Measurements from ENCODE around the gene RPS21.

The RPS21 gene

DNA sequence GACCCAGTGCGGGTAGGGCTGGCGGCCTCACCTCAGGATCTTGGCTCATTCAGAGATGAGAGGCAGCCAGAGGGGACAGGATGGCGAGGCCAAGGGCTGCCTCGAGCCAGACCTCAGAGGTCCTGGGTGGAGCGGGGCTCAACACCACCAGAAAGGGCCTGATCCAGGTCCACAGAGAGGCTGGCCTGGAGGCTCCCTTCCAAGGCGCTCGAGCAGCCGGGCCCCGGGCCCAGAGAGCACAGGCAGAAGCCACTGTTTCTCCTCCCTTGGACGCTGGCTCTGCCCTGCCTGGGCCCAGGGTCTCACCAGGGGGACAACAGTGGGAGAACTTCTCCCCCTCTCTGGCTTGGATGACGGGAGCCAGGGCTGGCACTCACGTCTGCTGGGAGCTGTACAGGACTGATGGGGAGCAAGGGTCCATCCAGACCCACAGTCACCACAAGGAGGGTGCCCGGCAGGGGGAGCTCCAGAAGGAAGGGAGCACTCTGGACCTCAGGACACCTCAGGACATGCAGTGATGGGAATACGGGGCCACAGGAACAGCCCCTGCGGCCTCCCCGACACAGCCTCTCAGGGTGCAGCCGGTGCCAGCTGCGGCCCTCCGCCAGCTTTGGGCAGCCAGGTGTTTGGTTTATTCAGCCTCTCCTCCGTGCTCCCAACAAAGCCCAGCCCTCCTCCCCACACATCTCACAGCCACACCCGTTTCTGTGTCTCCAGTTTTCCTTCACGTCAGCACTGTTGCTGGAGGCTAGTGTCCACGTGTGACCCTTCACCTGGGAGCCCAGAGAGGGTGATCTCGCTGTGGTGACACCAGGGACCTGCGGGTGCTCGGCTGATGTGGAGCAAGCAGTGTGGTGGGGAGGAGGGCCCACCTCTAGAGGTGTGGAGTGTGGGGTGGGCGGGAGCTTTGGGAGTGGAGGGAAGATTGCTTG lies 8.7 kb downstream of the RPS21 start:
- H3K9me3 ChIP-seq (ENCODE audit: severe bottlenecking), result no peaks in the 10 kb centered on the region
- H3K36me3 ChIP-seq, result peaks cover 44% of the 10 kb centered on the region
- H3K27me3 ChIP-seq (ENCODE audit: insufficient read depth, low read depth, severe bottlenecking), result no peaks in the 10 kb centered on the region
- H3K27ac ChIP-seq, result no peak overlapping the region
- TF ChIP-seq, protein P1, sequence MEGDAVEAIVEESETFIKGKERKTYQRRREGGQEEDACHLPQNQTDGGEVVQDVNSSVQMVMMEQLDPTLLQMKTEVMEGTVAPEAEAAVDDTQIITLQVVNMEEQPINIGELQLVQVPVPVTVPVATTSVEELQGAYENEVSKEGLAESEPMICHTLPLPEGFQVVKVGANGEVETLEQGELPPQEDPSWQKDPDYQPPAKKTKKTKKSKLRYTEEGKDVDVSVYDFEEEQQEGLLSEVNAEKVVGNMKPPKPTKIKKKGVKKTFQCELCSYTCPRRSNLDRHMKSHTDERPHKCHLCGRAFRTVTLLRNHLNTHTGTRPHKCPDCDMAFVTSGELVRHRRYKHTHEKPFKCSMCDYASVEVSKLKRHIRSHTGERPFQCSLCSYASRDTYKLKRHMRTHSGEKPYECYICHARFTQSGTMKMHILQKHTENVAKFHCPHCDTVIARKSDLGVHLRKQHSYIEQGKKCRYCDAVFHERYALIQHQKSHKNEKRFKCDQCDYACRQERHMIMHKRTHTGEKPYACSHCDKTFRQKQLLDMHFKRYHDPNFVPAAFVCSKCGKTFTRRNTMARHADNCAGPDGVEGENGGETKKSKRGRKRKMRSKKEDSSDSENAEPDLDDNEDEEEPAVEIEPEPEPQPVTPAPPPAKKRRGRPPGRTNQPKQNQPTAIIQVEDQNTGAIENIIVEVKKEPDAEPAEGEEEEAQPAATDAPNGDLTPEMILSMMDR (IDR thresholded peaks at IDR 0.05; ENCODE audit: low read depth, low read length), result no peak
- DNase-seq, result no peak
- H3K4me3 ChIP-seq (ENCODE audit: low read depth, low read length), result no peak overlapping the region

DNA sequence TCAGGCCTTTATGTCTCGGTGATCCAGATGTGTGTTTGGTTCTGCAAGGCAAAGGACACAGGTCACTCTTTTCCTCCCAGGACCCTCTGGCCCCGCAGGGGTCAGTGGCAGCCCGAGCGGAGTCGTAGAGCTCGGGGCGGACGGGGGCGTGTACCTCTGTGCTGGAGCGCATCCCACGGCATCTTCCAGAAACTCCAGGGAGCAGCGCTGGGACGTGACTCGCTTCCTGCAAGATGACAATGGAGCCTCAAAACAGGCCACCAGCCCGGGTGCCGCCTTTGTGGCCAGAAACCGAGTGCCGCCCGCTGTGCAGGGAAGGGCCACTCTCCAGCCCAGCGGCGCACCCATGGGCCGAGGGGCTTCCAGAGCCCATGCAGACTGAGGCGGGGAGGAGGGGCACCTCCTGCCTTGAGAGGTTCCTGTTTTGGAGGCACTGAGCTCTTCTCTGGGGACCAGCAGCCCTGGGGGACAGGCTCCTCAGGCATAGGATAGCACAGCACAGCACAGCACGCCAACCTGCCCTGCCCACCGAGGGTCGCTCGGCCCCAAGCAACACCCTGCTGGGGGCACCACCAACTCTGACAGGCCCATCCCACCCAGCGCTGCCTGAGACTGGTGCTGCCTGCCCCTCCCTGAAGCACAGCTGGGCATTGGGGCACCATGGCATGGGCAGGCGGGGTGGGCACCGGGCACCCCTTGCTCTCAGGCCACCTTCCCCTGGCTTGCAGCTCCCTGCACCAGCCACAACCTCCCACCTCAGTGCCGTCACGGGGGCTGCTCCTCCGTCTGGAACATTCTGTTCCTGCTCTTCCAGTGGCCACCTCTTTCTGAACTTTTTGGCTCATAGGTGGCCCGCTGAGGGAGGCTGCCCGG lies 9.7 kb downstream of the RPS21 start:
- H3K27ac ChIP-seq, result no peak overlapping the region
- peaks cover 35% of the 10 kb centered on the region for H3K36me3 ChIP-seq

DNA sequence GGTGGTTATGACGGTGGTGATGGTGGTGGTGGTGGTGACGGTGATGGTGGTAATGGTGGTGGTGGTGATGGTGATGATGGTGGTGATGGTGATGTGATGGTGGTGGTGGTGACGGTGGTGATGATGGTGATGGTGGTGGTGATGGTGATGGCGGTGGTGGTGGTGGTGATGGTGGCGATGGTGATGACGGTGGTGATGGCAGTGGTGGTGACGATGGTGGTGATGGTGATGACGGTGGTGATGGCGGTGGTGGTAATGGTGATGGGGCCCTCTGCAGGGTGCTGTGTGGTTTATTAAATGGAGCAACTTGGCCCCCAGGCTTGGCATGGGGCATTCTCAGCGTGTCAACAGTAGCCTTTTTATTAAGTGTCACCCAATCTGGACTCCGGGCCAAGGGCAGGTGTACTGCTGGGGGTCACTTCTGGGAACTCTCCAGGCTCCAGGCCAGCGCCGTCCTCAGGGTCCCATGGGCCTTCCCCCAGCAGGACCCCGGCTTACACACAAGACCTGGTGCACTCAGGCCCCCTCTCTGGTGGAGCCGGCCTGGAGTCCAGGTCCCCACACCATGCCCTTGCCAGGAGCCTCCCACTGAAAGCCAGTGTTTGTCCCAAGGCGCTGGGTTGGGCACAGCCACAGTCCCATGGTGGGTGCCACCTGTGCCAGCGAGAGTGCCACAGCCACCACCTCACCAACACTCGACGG lies 11.4 kb downstream of the RPS21 start:
- Histone ChIP-seq H3K9me3 (ENCODE audit: severe bottlenecking) (no peaks in the 10 kb centered on the region), H3K27ac (no peak overlapping the region), H3K27me3 (ENCODE audit: insufficient read depth, low read depth, severe bottlenecking) (no peaks in the 10 kb centered on the region), H3K36me3 (peaks cover 33% of the 10 kb centered on the region), H3K4me3 (ENCODE audit: low read depth, low read length) (no peak overlapping the region)
- TF ChIP-seq, protein P1 (IDR thresholded peaks at IDR 0.05; ENCODE audit: low read depth, low read length), result no peak
- no peak for DNase-seq

More for the DNA sequence above, 9.7 kb downstream of the RPS21 start:
- H3K9me3 ChIP-seq (ENCODE audit: severe bottlenecking), result no peaks in the 10 kb centered on the region
- TF ChIP-seq, protein P1 (IDR thresholded peaks at IDR 0.05; ENCODE audit: low read depth, low read length), result no peak
- H3K4me3 ChIP-seq (ENCODE audit: low read depth, low read length), result no peak overlapping the region
- H3K27me3 ChIP-seq (ENCODE audit: insufficient read depth, low read depth, severe bottlenecking), result no peaks in the 10 kb centered on the region
- DNase-seq, result no peak

DNA sequence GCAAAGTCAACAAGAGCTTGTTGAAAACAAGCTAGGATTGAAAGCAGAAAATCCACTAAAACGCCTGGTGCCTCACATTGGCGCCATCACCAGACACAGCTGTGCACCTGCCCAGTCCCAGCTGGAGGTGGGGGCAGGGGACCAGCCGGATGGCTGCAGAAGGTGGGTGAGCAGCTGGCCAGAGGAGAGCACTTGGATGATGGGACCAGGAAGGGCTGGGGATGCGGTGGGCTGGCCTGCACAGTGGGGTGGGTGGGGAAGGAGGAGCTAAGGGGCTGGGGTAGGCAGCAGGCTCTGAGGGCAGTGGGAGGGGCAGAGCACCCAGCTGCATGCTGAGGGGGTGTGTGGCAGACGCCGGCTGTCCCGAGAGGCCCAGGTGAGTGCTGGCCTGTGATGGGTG lies 13.1 kb downstream of the RPS21 start:
- TF ChIP-seq, protein P1 (IDR thresholded peaks at IDR 0.05; ENCODE audit: low read depth, low read length), result no peak
- no peak overlapping the region for H3K27ac ChIP-seq
- H3K27me3 ChIP-seq (ENCODE audit: insufficient read depth, low read depth, severe bottlenecking), result no peaks in the 10 kb centered on the region
- DNase-seq, result no peak
- H3K36me3 ChIP-seq, result peaks cover 30% of the 10 kb centered on the region
- H3K9me3 ChIP-seq (ENCODE audit: severe bottlenecking), result no peaks in the 10 kb centered on the region
- H3K4me3 ChIP-seq (ENCODE audit: low read depth, low read length), result no peak overlapping the region

DNA sequence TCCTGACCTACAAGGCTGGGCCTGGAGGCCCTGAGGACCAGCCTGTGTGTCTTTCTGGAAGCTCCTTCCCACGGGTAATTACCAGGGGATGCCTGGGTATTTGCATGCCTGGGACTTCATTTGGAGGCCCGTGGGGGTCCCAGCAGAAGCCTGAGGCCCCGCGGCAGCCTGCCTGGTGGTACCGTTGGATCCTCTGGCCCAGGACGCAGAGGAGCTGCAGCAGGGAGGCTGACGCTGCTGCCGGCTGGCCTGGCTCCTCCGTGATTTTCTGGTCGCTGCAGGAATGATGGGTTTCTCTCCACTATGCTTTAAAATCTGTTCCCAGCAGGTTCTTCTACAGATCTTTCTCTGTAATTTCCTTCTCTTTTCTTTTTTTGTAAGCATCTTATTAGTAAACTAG lies 13.6 kb downstream of the RPS21 start:
- Histone ChIP-seq H3K36me3 (peaks cover 31% of the 10 kb centered on the region), H3K27ac (no peak overlapping the region), H3K27me3 (ENCODE audit: insufficient read depth, low read depth, severe bottlenecking) (no peaks in the 10 kb centered on the region), H3K4me3 (ENCODE audit: low read depth, low read length) (no peak overlapping the region), H3K9me3 (ENCODE audit: severe bottlenecking) (no peaks in the 10 kb centered on the region)
- TF ChIP-seq, protein P1 (IDR thresholded peaks at IDR 0.05; ENCODE audit: low read depth, low read length), result no peak
- DNase-seq, result no peak
